Stimulated activated CD8-positive, alpha-beta memory T cell treated with anti-CD3 and anti-CD28 coated beads, Interleukin-15, amount 100 ng/mL, for 24 hours (primary cell): ENCODE results near the gene SRP54.
"Not testable (repeated sequence)": the region's sequence is repeated elsewhere in the genome, so short reads cannot be mapped to it uniquely, and the experiment has no call there.

Source experiments
- DNase-seq: peaks from one replicate; pipeline ENCODE4 v3.0.0-alpha.2; 2020; ENCODE audit warnings: low read depth

SRP54 gene

DNA sequence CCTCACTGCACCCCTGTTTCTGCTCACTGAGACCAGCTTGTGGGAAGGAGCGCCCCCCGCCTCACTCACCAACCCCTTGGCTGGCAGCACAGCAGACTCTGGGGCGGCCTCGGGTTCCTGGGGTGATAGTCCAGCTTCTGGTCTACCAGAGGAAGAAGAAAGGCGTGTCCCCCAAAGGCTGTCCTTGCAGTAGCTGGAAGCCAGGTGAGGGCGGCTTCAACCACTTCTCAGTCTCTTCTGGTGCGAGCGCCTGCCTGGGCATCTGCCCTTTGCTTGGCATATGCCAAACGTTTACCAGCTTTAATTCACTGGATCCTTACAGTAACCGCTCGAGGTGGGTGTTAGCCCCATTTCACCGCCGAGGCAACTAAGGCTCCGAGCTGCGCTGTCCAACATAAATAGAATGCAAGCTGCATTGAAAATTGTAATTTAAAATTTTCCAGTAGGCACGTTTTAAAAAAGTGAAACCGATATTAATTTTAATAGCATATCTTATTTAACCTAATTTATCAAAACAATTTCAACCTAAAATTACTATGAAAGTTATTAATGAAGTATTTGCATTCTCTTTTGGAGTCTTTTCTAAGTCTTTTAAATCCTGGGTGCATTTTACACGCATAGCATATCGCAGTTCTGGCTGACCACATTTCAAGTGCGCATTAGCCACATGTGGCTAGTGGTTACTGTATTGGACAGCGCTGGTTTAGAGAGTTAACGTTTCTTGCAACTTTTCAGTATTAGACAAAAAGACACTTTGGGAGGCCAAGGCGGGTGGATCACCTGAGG lies 64.2 kb downstream of the SRP54 start:
- peak; percentile 18 for DNase-seq

DNA sequence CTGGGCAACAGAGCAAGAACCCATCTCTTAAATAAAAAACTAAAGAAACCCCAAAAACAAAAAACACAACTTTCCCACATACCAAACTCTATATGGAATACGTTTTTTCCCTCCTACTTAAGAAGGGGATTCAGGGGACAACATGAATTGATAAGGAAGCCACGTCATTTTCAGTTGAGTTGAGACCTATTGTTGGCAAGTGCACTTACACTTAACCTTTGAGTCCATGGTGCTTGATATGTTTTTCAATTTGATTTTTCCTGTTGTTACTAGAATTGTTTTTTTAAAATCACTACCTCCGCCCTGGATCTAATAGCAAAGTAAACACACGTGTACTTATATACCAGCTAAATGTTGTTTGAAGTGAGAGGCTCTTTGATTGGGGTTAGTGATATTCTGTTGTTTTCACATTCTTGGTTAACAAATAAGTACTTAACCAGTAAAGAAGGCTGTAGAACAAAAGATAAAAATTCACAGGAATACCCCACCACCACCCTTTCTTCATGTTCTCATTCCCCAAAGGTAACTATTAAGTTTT lies 65.3 kb downstream of the SRP54 start:
- DNase-seq, result no peak

DNA sequence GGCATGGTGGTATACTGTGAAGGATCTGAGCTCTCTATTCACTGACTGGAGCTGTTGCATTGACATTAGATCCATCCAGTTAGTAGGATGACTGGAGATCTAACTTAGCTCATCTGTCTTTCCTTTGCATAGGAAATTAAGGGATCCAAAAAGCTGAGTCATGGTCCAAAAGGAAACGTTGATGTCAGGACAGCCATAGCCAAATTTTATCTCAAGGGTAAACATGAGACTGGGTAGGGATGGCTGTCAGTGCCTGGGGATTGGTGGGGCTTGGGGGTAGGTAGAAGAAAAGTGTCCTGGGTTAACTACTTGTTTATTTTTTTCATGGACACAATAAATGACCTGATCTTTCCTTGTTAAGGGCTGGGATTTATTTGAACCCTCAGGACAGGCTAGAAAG lies 67.9 kb downstream of the SRP54 start:
- no peak for DNase-seq

DNA sequence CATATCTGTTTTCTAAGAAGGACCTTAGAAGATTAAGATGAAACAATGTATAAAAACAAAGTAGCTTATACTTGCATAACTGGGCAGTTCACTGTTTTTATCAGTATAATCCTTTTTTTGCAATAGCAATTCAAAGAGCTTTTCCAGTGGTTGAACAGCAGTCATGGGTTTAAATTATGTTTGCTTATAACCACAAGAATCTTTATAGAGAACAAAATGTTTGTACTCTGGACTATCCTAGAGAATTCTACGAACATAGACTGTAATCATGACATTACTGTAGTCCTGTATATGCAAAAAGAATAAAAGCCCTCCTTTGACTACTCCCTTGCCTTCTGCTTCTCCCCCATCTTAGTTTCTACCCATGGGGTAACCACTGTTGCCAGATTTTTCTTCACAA lies 69.0 kb downstream of the SRP54 start:
- DNase-seq, result no peak

DNA sequence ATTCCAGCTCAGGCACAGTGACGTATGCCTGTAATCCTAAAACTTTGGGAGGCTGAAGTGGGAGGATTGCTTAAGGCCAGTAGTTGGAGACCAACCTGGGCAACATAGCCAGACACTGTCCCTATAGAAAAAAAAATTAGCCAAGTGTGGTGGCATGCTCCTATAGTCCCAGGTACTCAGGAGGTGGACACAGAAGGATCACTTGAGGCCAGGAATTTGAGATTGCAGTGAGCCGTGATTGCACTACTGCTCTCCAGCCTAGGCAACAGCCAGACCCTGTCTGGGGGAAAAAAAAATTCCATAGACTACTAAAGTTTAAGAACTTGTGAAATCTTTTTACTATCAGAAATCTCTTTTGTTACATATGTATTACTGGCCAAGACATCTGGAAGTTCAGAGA lies 69.8 kb downstream of the SRP54 start:
- no peak for DNase-seq

DNA sequence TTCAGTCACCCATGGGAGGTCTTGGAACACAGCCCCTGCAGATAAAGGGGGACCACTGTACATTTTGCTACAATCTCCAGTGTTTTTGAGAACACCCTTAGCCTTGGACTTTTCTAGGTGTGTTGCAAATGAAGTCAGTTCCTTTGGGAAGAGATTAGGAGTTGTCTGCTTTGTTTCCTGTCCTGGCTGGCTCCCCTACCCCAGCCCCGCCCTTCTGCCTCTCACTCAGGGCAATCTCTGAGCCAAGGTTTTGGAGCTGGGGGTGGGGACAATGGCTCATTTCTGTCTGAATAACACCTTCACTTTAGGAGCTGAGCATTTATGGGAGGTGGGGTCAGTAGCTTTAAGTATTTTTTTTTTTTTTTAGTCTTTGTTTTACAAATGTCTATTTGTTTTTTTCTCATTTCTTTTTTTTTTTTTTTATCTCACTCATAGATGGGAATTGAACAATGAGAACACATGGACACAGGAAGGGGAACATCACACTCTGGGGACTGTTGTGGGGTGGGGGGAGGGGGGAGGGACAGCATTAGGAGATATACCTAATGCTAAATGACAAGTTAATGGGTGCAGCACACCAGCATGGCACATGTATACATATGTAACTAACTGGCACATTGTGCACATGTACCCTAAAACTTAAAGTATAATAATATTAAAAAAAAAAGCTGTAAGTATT lies 78.5 kb downstream of the SRP54 start:
- DNase-seq, result not testable (repeated sequence)

DNA sequence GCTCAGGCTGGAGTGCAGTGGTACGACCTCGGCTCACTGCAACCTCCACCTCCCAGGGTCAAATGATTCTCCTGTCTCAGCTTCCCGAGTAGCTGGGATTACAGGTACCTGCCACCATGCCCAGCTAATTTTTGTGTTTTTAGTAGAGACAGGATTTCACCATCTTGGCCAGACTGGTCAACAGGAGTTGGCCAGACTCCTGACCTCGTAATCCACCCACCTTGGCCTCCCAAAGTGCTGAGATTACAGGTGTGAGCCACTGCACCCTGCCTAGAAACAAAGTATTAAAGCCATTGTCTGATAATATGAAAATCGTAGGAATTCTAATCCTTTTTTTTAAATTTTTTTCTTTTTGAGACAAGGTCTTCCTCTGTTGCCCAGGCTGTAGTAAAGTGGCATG lies 82.9 kb downstream of the SRP54 start:
- not testable (repeated sequence) for DNase-seq

DNA sequence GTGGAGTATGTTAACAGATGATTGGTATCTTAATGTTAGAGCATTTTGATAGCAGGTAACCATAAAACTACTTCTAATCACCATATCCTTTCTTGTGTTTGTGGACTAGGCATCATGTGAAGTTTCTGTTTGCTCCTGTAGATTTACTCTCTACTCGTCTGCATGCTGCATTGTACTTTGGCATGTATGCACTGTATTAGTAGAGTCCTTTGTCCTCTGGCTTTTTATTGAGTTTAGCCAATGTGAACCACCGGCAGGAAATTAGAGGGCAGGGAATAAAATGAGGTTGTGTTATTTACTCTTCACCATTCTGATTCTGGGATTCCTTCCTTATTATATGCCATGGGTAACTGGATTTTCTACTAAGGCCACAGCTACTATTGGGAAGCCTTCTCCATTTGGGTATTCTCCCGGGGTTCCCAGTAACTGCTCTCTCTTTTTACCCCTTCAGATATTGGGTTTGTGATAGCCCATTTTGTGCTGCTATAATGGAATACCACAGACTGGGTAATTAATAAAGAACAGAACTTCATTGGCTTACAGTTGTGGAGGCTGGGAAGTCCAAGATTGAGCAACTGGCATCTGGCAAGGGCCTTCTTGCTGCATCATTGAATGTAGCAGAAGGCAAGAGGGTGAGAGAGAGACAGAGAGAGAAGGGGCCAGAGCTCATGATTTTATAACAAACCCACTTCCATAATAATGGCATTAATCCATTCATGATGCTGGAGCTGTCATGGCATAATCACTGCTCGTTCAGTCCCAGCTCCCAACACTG lies 85.6 kb downstream of the SRP54 start:
- DNase-seq, result no peak

DNA sequence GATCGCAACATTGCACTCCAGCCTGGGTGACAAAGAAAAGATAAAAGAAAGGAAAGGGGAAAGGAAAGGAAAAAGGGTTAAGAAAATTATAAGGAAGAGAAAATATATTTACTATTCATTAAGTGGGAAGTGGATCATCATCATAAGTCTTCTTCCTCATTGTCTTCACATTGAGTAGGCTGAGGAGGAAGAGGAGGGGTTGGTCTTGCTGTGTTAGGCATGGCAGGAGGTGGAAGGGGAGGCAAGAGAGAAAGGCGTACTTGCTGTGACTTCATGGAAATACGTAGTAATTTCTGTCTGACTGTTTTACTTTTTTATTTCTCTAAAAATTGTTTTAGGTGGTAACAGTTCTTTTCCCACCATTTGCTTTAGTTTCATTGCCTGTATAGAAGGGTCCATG lies 89.4 kb downstream of the SRP54 start:
- no peak for DNase-seq

DNA sequence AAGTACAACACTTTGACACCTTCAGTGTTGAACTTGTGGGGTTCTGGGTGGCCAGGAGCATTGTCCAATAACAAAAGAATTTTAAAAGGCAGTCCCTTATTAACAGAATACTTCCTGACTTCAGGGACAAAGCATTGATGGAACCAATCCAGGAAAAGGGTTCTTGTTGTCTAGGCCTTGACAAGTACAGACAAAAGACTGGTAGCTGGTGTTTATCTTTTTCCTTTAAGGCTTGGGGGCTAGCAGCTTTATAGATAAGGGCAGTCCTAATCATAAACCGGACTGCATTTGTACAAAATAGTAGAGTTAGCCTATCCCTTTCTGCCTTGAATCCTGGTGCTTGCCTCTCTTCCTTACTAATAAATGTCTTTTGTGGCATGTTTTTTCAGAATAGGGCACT lies 90.7 kb downstream of the SRP54 start:
- no peak for DNase-seq

DNA sequence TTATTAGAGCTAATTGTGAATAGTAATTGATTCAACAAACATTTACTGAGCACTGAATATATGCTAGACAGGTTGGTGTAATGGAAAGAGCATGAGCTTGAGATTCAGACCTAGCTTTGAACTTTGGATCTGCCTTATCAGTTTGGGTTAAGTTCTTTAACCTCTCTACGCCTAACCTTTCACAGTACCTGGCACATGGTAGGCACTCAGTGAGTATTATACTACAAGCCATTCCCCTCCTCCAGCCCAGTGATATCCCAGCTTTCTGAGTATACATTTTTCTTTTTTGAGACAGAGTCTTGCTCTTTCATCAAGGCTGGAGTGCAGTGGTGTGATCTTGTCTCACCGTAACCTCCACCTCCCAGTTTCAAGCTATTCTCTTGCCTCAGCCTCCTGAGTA lies 95.3 kb downstream of the SRP54 start:
- DNase-seq, result no peak
